GM12878 (cell line): Measurements from ENCODE around the gene PAQR8. TPM values are rescaled to one million over a fixed set of nuclear protein-coding genes. Genes with fewer than 3 reads are reported as not detected.

Experiments used
- ATAC-seq: fragments of 200-7000 bp; cut with Tn5 transposase; 3 replicates; pipeline ENCODE4 v1.9.1; 2020; ENCODE audit warnings: mild to moderate bottlenecking, moderate library complexity
- BruUV-seq: library from RNA; stranded (reverse); fragments of 400-500 nt; replicated peaks from 2 replicates; lab custom pipeline; 2021; lab: Mats Ljungman, UMichigan
- CTCF ChIA-PET: fragments of 300-600 bp; sonication (Branson Sonifier 250); formaldehyde crosslinking; extraction: SDS; loops from one replicate; lab custom pipeline; 2021; ENCODE audit warnings: inconsistent platforms; lab: Yijun Ruan, JAX
- POLR2A ChIA-PET: fragments of 350-600 bp; formaldehyde crosslinking; extraction: SDS; loops from one replicate; lab custom pipeline; 2021; ENCODE audit warnings: inconsistent platforms; lab: Charles Lee
- RAD21 ChIA-PET: fragments of 300-600 bp; sonication (Branson Sonifier 250); formaldehyde crosslinking; loops from one replicate; lab custom pipeline; 2023; ENCODE audit warnings: antibody characterized with exemption; ENCODE audit not compliant: unreplicated experiment; lab: Charles Lee
- SMC1A ChIA-PET: fragments of 300-600 bp; sonication (Branson Sonifier 250); formaldehyde crosslinking; loops from one replicate; lab custom pipeline; 2023; ENCODE audit not compliant: unreplicated experiment, uncharacterized antibody; lab: Charles Lee
- DNase-seq: peaks from one replicate; pipeline ENCODE4 v3.0.0-alpha.2; 2011; ENCODE audit warnings: low read depth, low spot score
- FAIRE-seq: peaks from 3 replicates; lab custom pipeline; 2011; peaks lifted over from hg19 to GRCh38; lab: Jason Lieb, UNC
- H2AFZ ChIP-seq: 2 replicates; pipeline ENCODE4 v1.6.0; 2011; ENCODE audit warnings: low read depth, low read length, control low read depth; ENCODE audit not compliant: control insufficient read depth
- H3K27ac ChIP-seq: 2 replicates; pipeline ENCODE4 v1.5.1; 2011; ENCODE audit warnings: control low read depth; ENCODE audit not compliant: control insufficient read depth, insufficient read depth
- H3K27me3 ChIP-seq, 2 experiments: replicated peaks in 1 of 2; 2 replicates each; pipeline versions ENCODE4 v1.6.0 to v1.6.1; 2011; ENCODE audit warnings: low read length in 1 of 2; ENCODE audit not compliant: control insufficient read depth in 2 of 2, insufficient read depth in 2 of 2
- H3K36me3 ChIP-seq, 2 experiments: 2 replicates each; pipeline ENCODE4 v1.5.1; 2011; ENCODE audit warnings: low read length in 1 of 2; ENCODE audit not compliant: control insufficient read depth in 2 of 2, insufficient read depth in 2 of 2
- H3K4me1 ChIP-seq: 2 replicates; pipeline ENCODE4 v1.6.1; 2011; ENCODE audit warnings: mild to moderate bottlenecking, low read length, moderate library complexity, mixed read lengths; ENCODE audit not compliant: control insufficient read depth, insufficient read depth
- H3K4me2 ChIP-seq: 2 replicates; pipeline ENCODE4 v1.6.0; 2011; ENCODE audit warnings: control low read depth; ENCODE audit not compliant: control insufficient read depth, insufficient read depth
- H3K4me3 ChIP-seq: fragments of 200-600 bp; sonication (generic); 2 replicates; pipeline ENCODE4 v1.5.1; 2016
- H3K79me2 ChIP-seq: 2 replicates; pipeline ENCODE4 v1.6.0; 2011; ENCODE audit warnings: low read length; ENCODE audit not compliant: control insufficient read depth, insufficient read depth
- H3K9ac ChIP-seq: 2 replicates; pipeline ENCODE4 v1.8.0; 2011; ENCODE audit warnings: low read length, control low read depth, mixed read lengths; ENCODE audit not compliant: control insufficient read depth, insufficient read depth
- H3K9me3 ChIP-seq: replicated peaks from 3 replicates; pipeline ENCODE4 v1.5.1; 2011; ENCODE audit warnings: mild to moderate bottlenecking, low read length; ENCODE audit not compliant: control insufficient read depth, insufficient read depth
- H4K20me1 ChIP-seq: 2 replicates; pipeline ENCODE4 v1.6.0; 2011; ENCODE audit not compliant: control insufficient read depth, insufficient read depth
- IRF4 ChIP-seq: IDR thresholded peaks from 2 replicates; pipeline ENCODE4 v1.6.1; 2011; ENCODE audit warnings: low read depth, low read length
- MEF2B ChIP-seq: fragments of 450-650 bp; IDR thresholded peaks from 2 replicates; pipeline ENCODE4 v1.6.1; 2018; ENCODE audit warnings: mild to moderate bottlenecking, moderate library complexity; ENCODE audit not compliant: partially characterized antibody, poor library complexity, severe bottlenecking
- TCF12 ChIP-seq: IDR thresholded peaks from 2 replicates; pipeline ENCODE4 v1.6.1; 2011; ENCODE audit warnings: low read depth, mild to moderate bottlenecking, low read length
- ZNF592 ChIP-seq: fragments of 450-650 bp; IDR thresholded peaks from 2 replicates; pipeline ENCODE4 v1.6.1; 2017; ENCODE audit warnings: mild to moderate bottlenecking, moderate library complexity
- WGBS: methylation state at CpG from one replicate; pipeline ENCODE4 v1.1.6; 2016; ENCODE audit warnings: low lambda C conversion rate; ENCODE audit not compliant: insufficient replicate concordance, insufficient coverage; ENCODE audit errors: missing lambda C conversion rate; 5-methylcytosine and 5-hydroxymethylcytosine counted together
- in situ Hi-C: fragments of 300-500 bp; cut with MboI; formaldehyde crosslinking; loops from 9 replicates; pipeline ENCODE4 v1.14.3; 2018; ENCODE audit warnings: mixed read lengths
- intact Hi-C: fragments of 100-400 bp; cut with micrococcal nuclease; formaldehyde crosslinking; loops from one replicate; pipeline ENCODE4 v1.14.2; 2022; ENCODE audit not compliant: unreplicated experiment
- polyA plus RNA-seq, 11 experiments: library from polyadenylated mRNA; depleted of rRNA in 4 of 11; unstranded in 6 of 11; stranded (reverse) in 5 of 11; fragments of >200 nt; fragmentation: Nextera tagmentation in 4 of 11; fragmentation: Illumina TruSeq in 1 of 11; extraction: Ambion mirVana in 4 of 11; extraction: Trizol in 1 of 11; gene quantifications; 1 replicate in 1 of 11; 2 replicates in 10 of 11; pipeline versions ENCODE4 v1.2.1 to v1.2.3, GENCODE V29; 2011 to 2016; ENCODE audit warnings: inconsistent platforms in 2 of 11, missing spikeins in 2 of 11, low read depth in 1 of 11
- total RNA-seq, 4 experiments: library from RNA; depleted of rRNA in 3 of 4; stranded (reverse); fragments of >200 nt in 3 of 4; fragmentation: Illumina TruSeq in 1 of 4; extraction: Trizol in 1 of 4; gene quantifications; 2 replicates each; pipeline versions ENCODE4 v1.2.1 to v1.2.3, GENCODE V29; 2013 to 2021

PAQR8 gene
- total and polyA plus RNA-seq, 10 of the 15 experiments (the other 5 are each of a cell fraction or from before 2014, with no cell fraction given), result 3.9 to 22.4 (median 14.6) TPM

DNA sequence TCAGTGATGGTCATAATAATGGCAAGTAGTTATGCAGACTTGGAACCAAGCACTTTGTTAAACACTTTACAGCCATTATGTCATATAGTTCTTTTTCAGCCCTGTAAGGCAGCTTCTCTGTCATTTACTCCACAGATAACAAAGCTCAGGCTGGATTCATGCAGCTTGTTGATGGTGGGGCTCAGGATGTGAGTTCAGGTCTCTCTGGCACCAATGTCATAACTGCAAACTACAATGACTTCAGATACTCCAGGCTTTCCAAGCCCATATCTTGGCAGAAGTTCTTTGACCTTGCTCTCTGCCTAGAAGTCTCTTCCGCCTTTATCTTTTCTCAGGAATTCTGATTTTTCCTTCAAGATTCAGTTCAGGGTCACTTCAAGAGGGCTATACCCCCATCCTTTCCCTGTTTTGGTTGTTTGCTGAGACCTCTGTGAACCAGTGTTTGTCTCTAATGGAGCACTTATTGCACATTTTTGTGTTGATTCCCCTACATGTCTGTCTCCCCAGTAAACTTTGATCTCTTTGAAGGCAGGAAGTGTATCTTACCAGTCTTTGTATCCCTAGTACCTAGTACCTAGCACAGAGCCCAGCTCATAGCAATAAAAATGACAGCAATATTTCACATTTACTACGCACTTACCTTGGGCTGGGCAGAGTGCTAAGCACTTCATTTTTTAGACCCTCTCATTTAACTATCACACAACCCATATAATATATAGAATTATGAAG is 38.5 kb downstream of the PAQR8 start:
- DNase-seq, result no peak
- Histone ChIP-seq H3K36me3 (peaks cover 8% of the 10 kb centered on the region in 2 experiments; a peak in 3 of 4 replicates), H4K20me1 (no peaks in the 10 kb centered on the region), H3K9me3 (no peaks in the 10 kb centered on the region), H3K27me3 (no peaks in the 10 kb centered on the region), H3K4me3 (no peak overlapping the region), H3K4me1 (peaks cover 33% of the 10 kb centered on the region), H3K27ac (no peak overlapping the region), H3K79me2 (no peaks in the 10 kb centered on the region; the same call in 1 of the 2 replicates), H3K9ac (no peak overlapping the region), H3K4me2 (no peak overlapping the region), H2AFZ (no peak overlapping the region)
- BruUV-seq, result no TSS peak
- ATAC-seq, result no peak
- intact Hi-C loops (no loop called here), in situ Hi-C loops (no loop called here)
- ChIA-PET CTCF (interaction anchor here (0.6 to 14.7 kb wide), 40 partner anchors 9 to 324 kb away, joined by 3 to 441 read pairs (median 5); partner anchors contain the start of genes EFHC1, MCM3 and PAQR8), POLR2A (interaction anchor here (0.8 to 2.3 kb wide), 3 partner anchors 39 to 117 kb away, joined by 3 to 7 read pairs (median 3); partner anchors contain the start of genes MCM3 and PAQR8), RAD21 (interaction anchor here (0.8 to 10.9 kb wide), 15 partner anchors 10 to 136 kb away, joined by 3 to 224 read pairs (median 6); partner anchors contain the start of genes MCM3 and PAQR8), SMC1A (interaction anchor here (0.6 to 12.8 kb wide), 21 partner anchors 9 to 262 kb away, joined by 3 to 358 read pairs (median 5); partner anchors contain the start of genes EFHC1, MCM3 and PAQR8)
- no peak for TF ChIP-seq IRF4
- no peak for TF ChIP-seq MEF2B
- TF ChIP-seq TCF12, result no peak
- no peak for TF ChIP-seq ZNF592
- WGBS, result 98% methylated on average over 2 of the region's 2 CpGs
- no peak for FAIRE-seq
